ENCODE data around the gene YARS1. TPM values are rescaled to one million over a fixed set of nuclear protein-coding genes. Genes with fewer than 3 reads are reported as not detected.
"Not testable (repeated sequence)": the region's sequence is repeated elsewhere in the genome, so short reads cannot be mapped to it uniquely, and the experiment has no call there.

The YARS1 gene
- total RNA-seq, 4 donors from 2014 or later = 23.9 to 54.5 (median 33.8) TPM

GRCh38 chr1:32808580-32808979, 8.6 kb downstream of the YARS1 start:
- Histone ChIP-seq H3K36me3 (peaks cover 0 to 11% (median 4%) of the 10 kb centered on the region in 4 donors), H3K4me1 (no peaks in the 10 kb centered on the region), H3K27ac (no peak overlapping the region), H3K27me3 (no peaks in the 10 kb centered on the region), H3K4me3 (no peak overlapping the region), H3K9me3 (no peaks in the 10 kb centered on the region)
- in situ Hi-C loops (cut with MboI; ENCODE audit: low pct_ligation_motif_present in 1 of 4, low pct_unique_long_range_greater_than_20kb in 1 of 4, low sequenced_read_pairs in 3 of 4) (no loop called here), intact Hi-C loops (cut with DNase I; ENCODE audit: low total_unique reads) (no loop called here)
- no peak for DNase-seq
- WGBS, 2 donors (ENCODE audit: low coverage in 1 of 2) = 84 to 100% methylated on average over 1 to 4 of the region's 4 CpGs
- no peak for TF ChIP-seq POLR2AphosphoS5 (IDR thresholded peaks at IDR 0.05)
- TF ChIP-seq, protein P1, sequence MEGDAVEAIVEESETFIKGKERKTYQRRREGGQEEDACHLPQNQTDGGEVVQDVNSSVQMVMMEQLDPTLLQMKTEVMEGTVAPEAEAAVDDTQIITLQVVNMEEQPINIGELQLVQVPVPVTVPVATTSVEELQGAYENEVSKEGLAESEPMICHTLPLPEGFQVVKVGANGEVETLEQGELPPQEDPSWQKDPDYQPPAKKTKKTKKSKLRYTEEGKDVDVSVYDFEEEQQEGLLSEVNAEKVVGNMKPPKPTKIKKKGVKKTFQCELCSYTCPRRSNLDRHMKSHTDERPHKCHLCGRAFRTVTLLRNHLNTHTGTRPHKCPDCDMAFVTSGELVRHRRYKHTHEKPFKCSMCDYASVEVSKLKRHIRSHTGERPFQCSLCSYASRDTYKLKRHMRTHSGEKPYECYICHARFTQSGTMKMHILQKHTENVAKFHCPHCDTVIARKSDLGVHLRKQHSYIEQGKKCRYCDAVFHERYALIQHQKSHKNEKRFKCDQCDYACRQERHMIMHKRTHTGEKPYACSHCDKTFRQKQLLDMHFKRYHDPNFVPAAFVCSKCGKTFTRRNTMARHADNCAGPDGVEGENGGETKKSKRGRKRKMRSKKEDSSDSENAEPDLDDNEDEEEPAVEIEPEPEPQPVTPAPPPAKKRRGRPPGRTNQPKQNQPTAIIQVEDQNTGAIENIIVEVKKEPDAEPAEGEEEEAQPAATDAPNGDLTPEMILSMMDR (IDR thresholded peaks at IDR 0.05) = no peak
- TF ChIP-seq EP300 (IDR thresholded peaks at IDR 0.05; ENCODE audit: low read depth) = no peak
- no peak for TF ChIP-seq POLR2A (IDR thresholded peaks at IDR 0.05)

- 85 to 86% methylated on average over 4 of the region's 4 CpGs for WGBS, 2 donors (ENCODE audit: low coverage in 1 of 2)
- Histone ChIP-seq H3K4me3 (no peak overlapping the region), H3K27me3 (no peaks in the 10 kb centered on the region), H3K36me3 (peaks cover 0 to 11% (median 4%) of the 10 kb centered on the region in 4 donors), H3K27ac (no peak overlapping the region), H3K9me3 (no peaks in the 10 kb centered on the region), H3K4me1 (no peaks in the 10 kb centered on the region)
- no peak for DNase-seq
- TF ChIP-seq, protein P1 (IDR thresholded peaks at IDR 0.05) = no peak
- TF ChIP-seq POLR2A (IDR thresholded peaks at IDR 0.05) (no peak), EP300 (IDR thresholded peaks at IDR 0.05; ENCODE audit: low read depth) (no peak), POLR2AphosphoS5 (IDR thresholded peaks at IDR 0.05) (no peak)
- in situ Hi-C loops (cut with MboI; ENCODE audit: low pct_ligation_motif_present in 1 of 4, low pct_unique_long_range_greater_than_20kb in 1 of 4, low sequenced_read_pairs in 3 of 4) (no loop called here), intact Hi-C loops (cut with DNase I; ENCODE audit: low total_unique reads) (no loop called here)
Measured at GRCh38 chr1:32806910-32807523, 10.1 kb downstream of the YARS1 start.

- Histone ChIP-seq H3K4me3 (no peak overlapping the region), H3K4me1 (no peaks in the 10 kb centered on the region), H3K36me3 (peaks cover 0 to 11% (median 4%) of the 10 kb centered on the region in 4 donors), H3K27ac (no peak overlapping the region), H3K27me3 (no peaks in the 10 kb centered on the region), H3K9me3 (no peaks in the 10 kb centered on the region)
- intact Hi-C loops (cut with DNase I; ENCODE audit: low total_unique reads) (no loop called here), in situ Hi-C loops (cut with MboI; ENCODE audit: low pct_ligation_motif_present in 1 of 4, low pct_unique_long_range_greater_than_20kb in 1 of 4, low sequenced_read_pairs in 3 of 4) (no loop called here)
- no peak for DNase-seq
- TF ChIP-seq POLR2A (IDR thresholded peaks at IDR 0.05) (no peak), POLR2AphosphoS5 (IDR thresholded peaks at IDR 0.05) (no peak), EP300 (IDR thresholded peaks at IDR 0.05; ENCODE audit: low read depth) (no peak)
- TF ChIP-seq, protein P1 (IDR thresholded peaks at IDR 0.05) = no peak
- 86 to 87% methylated on average over 1 to 6 of the region's 6 CpGs for WGBS, 2 donors (ENCODE audit: low coverage in 1 of 2)
Measured at GRCh38 chr1:32806290-32806689, 10.9 kb downstream of the YARS1 start.

- H3K4me3 ChIP-seq; DNase-seq; in situ Hi-C loops (cut with MboI; ENCODE audit: low pct_ligation_motif_present in 1 of 4, low pct_unique_long_range_greater_than_20kb in 1 of 4, low sequenced_read_pairs in 3 of 4); H3K9me3 ChIP-seq; H3K36me3 ChIP-seq; intact Hi-C loops (cut with DNase I; ENCODE audit: low total_unique reads); H3K4me1 ChIP-seq; H3K27me3 ChIP-seq; H3K27ac ChIP-seq: not testable (repeated sequence)
- 87% methylated on average over 3 of the region's 30 CpGs; no CpG with 5 or more reads in 1 of the 2 donors for WGBS, 2 donors (ENCODE audit: low coverage in 1 of 2)
Measured at GRCh38 chr1:32804460-32804859, 12.7 kb downstream of the YARS1 start.

Data from transverse colon (tissue), 4 donors.